Cardiac muscle cell (in vitro differentiated cells and primary cell): ENCODE data around the gene MEX3A. TPM values are rescaled to one million over a fixed set of nuclear protein-coding genes. Genes with fewer than 3 reads are reported as not detected.
A peak's percentile ranks its signal among the peaks of the same experiment; 100 is the strongest.

Source experiments
- DNase-seq, 2 donors: peaks; one replicate each; pipeline versions ENCODE4 v3.0.0 to v3.0.0-alpha.2; 2010 to 2017; ENCODE audit warnings: low read depth in 1 of 2, low spot score in 1 of 2
- H3K27ac ChIP-seq: fragments of 200-600 bp; sonication (generic); 2 replicates; pipeline ENCODE4 v1.5.1; 2016
- H3K27me3 ChIP-seq: fragments of 200-600 bp; sonication (generic); 2 replicates; pipeline ENCODE4 v1.6.0; 2016; ENCODE audit warnings: control low read depth
- H3K36me3 ChIP-seq: fragments of 200-600 bp; sonication (generic); 2 replicates; pipeline ENCODE4 v1.5.1; 2016; ENCODE audit warnings: control low read depth
- H3K4me1 ChIP-seq: fragments of 200-600 bp; sonication (generic); 2 replicates; pipeline ENCODE4 v1.8.1; 2017; ENCODE audit warnings: low read depth, mild to moderate bottlenecking, mixed run types
- H3K4me3 ChIP-seq: fragments of 200-600 bp; sonication (generic); 2 replicates; pipeline ENCODE4 v1.5.1; 2016; ENCODE audit warnings: mild to moderate bottlenecking
- H3K9me3 ChIP-seq: fragments of 200-600 bp; sonication (generic); 2 replicates; pipeline ENCODE4 v1.5.1; 2017; ENCODE audit warnings: low read depth, mild to moderate bottlenecking, control low read depth
- CTCF ChIP-seq: IDR thresholded peaks from 2 replicates; pipeline ENCODE4 v1.5.1; 2012; ENCODE audit warnings: low read depth, mild to moderate bottlenecking, low read length
- polyA plus RNA-seq: library from polyadenylated mRNA; unstranded; fragments of >200 nt; fragmentation: Nextera tagmentation; extraction: Ambion mirVana; gene quantifications from 2 replicates; pipeline ENCODE4 v1.2.1, GENCODE V29; 2016
- total RNA-seq: library from RNA; depleted of rRNA; stranded (reverse); fragments of >200 nt; gene quantifications from 2 replicates; pipeline ENCODE4 v1.2.3, GENCODE V29; 2016

MEX3A gene
- total and polyA plus RNA-seq, 2 experiments from 2014 or later, result 17.2 to 58.6 TPM

- no peak for TF ChIP-seq CTCF
- Histone ChIP-seq H3K9me3 (no peaks in the 10 kb centered on the region), H3K4me1 (no peaks in the 10 kb centered on the region), H3K27me3 (no peaks in the 10 kb centered on the region), H3K36me3 (peaks cover 9% of the 10 kb centered on the region), H3K27ac (no peak overlapping the region), H3K4me3 (no peak overlapping the region)
- DNase-seq, result peak in 1 of 2 donors; percentile 42
Observed at GRCh38 chr1:156033011-156033410, 49.3 kb downstream of the MEX3A start.

- DNase-seq, result no peak
- H3K4me3 ChIP-seq, result no peak overlapping the region
- no peaks in the 10 kb centered on the region for H3K4me1 ChIP-seq
- no peak for TF ChIP-seq CTCF
- H3K9me3 ChIP-seq, result no peaks in the 10 kb centered on the region
- H3K27ac ChIP-seq, result no peak overlapping the region
- H3K36me3 ChIP-seq, result no peaks in the 10 kb centered on the region
- no peaks in the 10 kb centered on the region for H3K27me3 ChIP-seq
Observed at GRCh38 chr1:156026588-156026987, 55.7 kb downstream of the MEX3A start.

GRCh38 chr1:156025876-156026275, 56.4 kb downstream of the MEX3A start:
- DNase-seq, result peak; percentile 59 to 76
- H3K36me3 ChIP-seq, result no peaks in the 10 kb centered on the region
- peaks cover 5% of the 10 kb centered on the region for H3K4me1 ChIP-seq
- no peak overlapping the region for H3K4me3 ChIP-seq
- no peak overlapping the region for H3K27ac ChIP-seq
- H3K9me3 ChIP-seq, result no peaks in the 10 kb centered on the region
- peak; percentile 83 for TF ChIP-seq CTCF
- no peaks in the 10 kb centered on the region for H3K27me3 ChIP-seq

- no peaks in the 10 kb centered on the region for H3K9me3 ChIP-seq
Observed at GRCh38 chr1:156024801-156025200, 57.5 kb downstream of the MEX3A start.

More at GRCh38 chr1:156024801-156025200, 57.5 kb downstream of the MEX3A start:
- TF ChIP-seq CTCF, result no peak
- no peaks in the 10 kb centered on the region for H3K36me3 ChIP-seq
- no peaks in the 10 kb centered on the region for H3K27me3 ChIP-seq
- H3K4me1 ChIP-seq, result peaks cover 8% of the 10 kb centered on the region
- H3K4me3 ChIP-seq, result no peak overlapping the region
- DNase-seq, result no peak
- no peak overlapping the region for H3K27ac ChIP-seq

Other genes with a start within 250 kb of the MEX3A start
- gene GON4L, start 225.3 kb downstream of the MEX3A start, total RNA-seq, result 19.9 and 26.4 TPM in 2 replicates
- 42.0 and 44.4 TPM in 2 replicates for gene GON4L, start 225.3 kb downstream of the MEX3A start, polyA plus RNA-seq
- gene SYT11, start 222.9 kb downstream of the MEX3A start, total RNA-seq, result 2.1 and 2.5 TPM in 2 replicates
- gene SYT11, start 222.9 kb downstream of the MEX3A start, polyA plus RNA-seq, result 1.4 and 2.3 TPM in 2 replicates
- 29.1 and 48.7 TPM in 2 replicates for gene RIT1, start 171.1 kb downstream of the MEX3A start, total RNA-seq
- gene RIT1, start 171.1 kb downstream of the MEX3A start, polyA plus RNA-seq, result 40.6 and 54.2 TPM in 2 replicates
- 61.0 and 86.4 TPM in 2 replicates for gene KHDC4, start 148.1 kb downstream of the MEX3A start, total RNA-seq
- 26.6 and 31.5 TPM in 2 replicates for gene KHDC4, start 148.1 kb downstream of the MEX3A start, polyA plus RNA-seq
- 0.33 TPM in 1 of 2 replicates, not detected in the other for gene RXFP4, start 140.8 kb downstream of the MEX3A start, total RNA-seq
- gene RXFP4, start 140.8 kb downstream of the MEX3A start, polyA plus RNA-seq, result 0.74 TPM in 1 of 2 replicates, not detected in the other
- 89.4 and 126 TPM in 2 replicates for gene ARHGEF2, start 103.9 kb downstream of the MEX3A start, total RNA-seq
- 38.6 and 54.9 TPM in 2 replicates for gene ARHGEF2, start 103.9 kb downstream of the MEX3A start, polyA plus RNA-seq
- 119 and 198 TPM in 2 replicates for gene SSR2, start 61.5 kb downstream of the MEX3A start, total RNA-seq
- 174 and 188 TPM in 2 replicates for gene SSR2, start 61.5 kb downstream of the MEX3A start, polyA plus RNA-seq
- gene UBQLN4, start 28.7 kb downstream of the MEX3A start, total RNA-seq, result 43.1 and 51.0 TPM in 2 replicates
- 29.2 and 38.5 TPM in 2 replicates for gene UBQLN4, start 28.7 kb downstream of the MEX3A start, polyA plus RNA-seq
- gene LAMTOR2, start 27.7 kb downstream of the MEX3A start, total RNA-seq, result 75.5 and 116 TPM in 2 replicates
- 199 and 208 TPM in 2 replicates for gene LAMTOR2, start 27.7 kb downstream of the MEX3A start, polyA plus RNA-seq
- gene RAB25, start 21.3 kb downstream of the MEX3A start, total RNA-seq, result 1.6 and 3.1 TPM in 2 replicates
- gene RAB25, start 21.3 kb downstream of the MEX3A start, polyA plus RNA-seq, result 2.1 and 2.4 TPM in 2 replicates
- 128 and 139 TPM in 2 replicates for gene LMNA, start 32.2 kb upstream of the MEX3A start, total RNA-seq
- gene LMNA, start 32.2 kb upstream of the MEX3A start, polyA plus RNA-seq, result 99.4 and 149 TPM in 2 replicates
- gene SEMA4A, start 71.1 kb upstream of the MEX3A start, total RNA-seq, result 3.6 and 8.6 TPM in 2 replicates
- 0.65 and 2.9 TPM in 2 replicates for gene SEMA4A, start 71.1 kb upstream of the MEX3A start, polyA plus RNA-seq
- gene SLC25A44, start 111.6 kb upstream of the MEX3A start, total RNA-seq, result 9.2 and 9.7 TPM in 2 replicates
- 13.8 and 18.1 TPM in 2 replicates for gene SLC25A44, start 111.6 kb upstream of the MEX3A start, polyA plus RNA-seq
- gene PMF1, start 130.5 kb upstream of the MEX3A start, total RNA-seq, result 106 and 129 TPM in 2 replicates
- gene PMF1, start 130.5 kb upstream of the MEX3A start, polyA plus RNA-seq, result 133 and 151 TPM in 2 replicates
- gene BGLAP, start 159.7 kb upstream of the MEX3A start, total RNA-seq, result 0.51 and 0.67 TPM in 2 replicates
- gene BGLAP, start 159.7 kb upstream of the MEX3A start, polyA plus RNA-seq, result 0.32 and 1.8 TPM in 2 replicates
- 34.5 and 35.7 TPM in 2 replicates for gene PAQR6, start 165.6 kb upstream of the MEX3A start, total RNA-seq
- 23.3 and 40.1 TPM in 2 replicates for gene PAQR6, start 165.6 kb upstream of the MEX3A start, polyA plus RNA-seq
- 101 and 110 TPM in 2 replicates for gene SMG5, start 200.4 kb upstream of the MEX3A start, total RNA-seq
- gene SMG5, start 200.4 kb upstream of the MEX3A start, polyA plus RNA-seq, result 79.5 and 95.5 TPM in 2 replicates
- 2.6 and 4.0 TPM in 2 replicates for gene TMEM79, start 201.9 kb upstream of the MEX3A start, total RNA-seq
- 3.0 and 4.6 TPM in 2 replicates for gene TMEM79, start 201.9 kb upstream of the MEX3A start, polyA plus RNA-seq
- gene GLMP, start 213.2 kb upstream of the MEX3A start, total RNA-seq, result 54.9 and 57.7 TPM in 2 replicates
- gene GLMP, start 213.2 kb upstream of the MEX3A start, polyA plus RNA-seq, result 49.0 and 55.3 TPM in 2 replicates
- gene VHLL, start 216.8 kb upstream of the MEX3A start, total RNA-seq, result 0.98 TPM in 1 of 2 replicates, not detected in the other
- gene VHLL, start 216.8 kb upstream of the MEX3A start, polyA plus RNA-seq, result 0.21 TPM in 1 of 2 replicates, not detected in the other